ENCODE results near the gene HHEX. TPM values are rescaled to one million over a fixed set of nuclear protein-coding genes. Genes with fewer than 3 reads are reported as not detected.

The HHEX gene
- polyA plus RNA-seq, 1 donor (not counting 4 experiments of a cell fraction or from before 2014, with no cell fraction given), result not detected

DNA sequence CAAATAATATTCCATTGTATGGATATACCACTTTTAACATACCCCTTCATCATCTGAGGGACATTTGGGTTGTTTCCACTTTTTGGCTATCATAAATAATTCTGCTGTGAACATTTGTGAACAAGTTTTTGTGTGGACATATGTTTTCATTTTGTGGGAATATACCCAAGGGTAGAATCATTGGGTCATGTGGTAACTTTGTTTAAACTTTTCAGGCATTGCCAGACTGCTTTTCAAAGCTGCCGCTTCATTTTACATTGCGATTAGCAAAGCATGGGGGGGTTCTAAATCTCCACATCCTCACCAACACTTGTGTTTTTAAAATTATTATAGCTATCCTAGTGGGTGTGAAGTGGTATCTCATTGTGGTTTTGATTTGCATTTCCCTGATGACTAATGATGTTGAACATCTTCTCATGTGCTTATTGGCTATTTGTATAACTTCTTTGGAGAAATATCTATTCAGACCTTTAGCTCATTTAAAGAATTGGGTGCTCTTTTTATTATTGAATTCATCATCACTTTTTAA, 8.4 kb upstream of the HHEX start:
- dilution Hi-C loops (cut with MboI; ENCODE audit: extremely low pct_ligation_motif_present, low sequenced_read_pairs), result no loop called here

GRCh38 chr10:92688573-92688926, 1.2 kb upstream of the HHEX start:
- Histone ChIP-seq H3K9me1 (ENCODE audit: control insufficient read depth, extremely low read depth, insufficient read depth, low read length) (no peaks in the 10 kb centered on the region), H3K79me2 (ENCODE audit: control insufficient read depth, insufficient read depth, low read length) (no peaks in the 10 kb centered on the region), H3K4me3 (ENCODE audit: control insufficient read depth in 2 of 3, extremely low read depth in 1 of 3, insufficient read depth in 2 of 3, low read depth in 1 of 3, low read length in 3 of 3) (no peak overlapping the region), H3K9me3 (ENCODE audit: control insufficient read depth, low read depth, low read length) (peaks cover 2% of the 10 kb centered on the region), H4K20me1 (ENCODE audit: control insufficient read depth, extremely low read depth, insufficient read depth, low read length) (no peaks in the 10 kb centered on the region), H3K27ac (ENCODE audit: control insufficient read depth, insufficient read depth, low read length) (no peak overlapping the region), H3K27me3 (ENCODE audit: control insufficient read depth, extremely low read depth, insufficient read depth, low read length) (peaks cover 48% of the 10 kb centered on the region), H2AFZ (ENCODE audit: control insufficient read depth, low read length) (no peak overlapping the region), H3K4me2 (ENCODE audit: control insufficient read depth, extremely low read depth, insufficient read depth, low read depth, low read length) (peak overlapping the region; percentile 64), H3K9ac (ENCODE audit: control insufficient read depth, extremely low read depth, insufficient read depth, low read length) (no peak overlapping the region), H3K4me1 (ENCODE audit: control insufficient read depth, extremely low read depth, insufficient read depth, low read length) (no peaks in the 10 kb centered on the region), H3K36me3 (ENCODE audit: control insufficient read depth in 2 of 2, extremely low read depth in 1 of 2, insufficient read depth in 2 of 2, low read length in 2 of 2) (no peaks in the 10 kb centered on the region)
- dilution Hi-C loops (cut with MboI; ENCODE audit: extremely low pct_ligation_motif_present, low sequenced_read_pairs), result no loop called here
- no peak for DNase-seq (ENCODE audit: low read depth, low spot score)
- FAIRE-seq, result no peak
- no peak for TF ChIP-seq EZH2 (IDR thresholded peaks at IDR 0.05; ENCODE audit: low read length)

More for the DNA sequence above, 8.4 kb upstream of the HHEX start:
- Histone ChIP-seq H3K27me3 (ENCODE audit: control insufficient read depth, extremely low read depth, insufficient read depth, low read length) (no peaks in the 10 kb centered on the region), H4K20me1 (ENCODE audit: control insufficient read depth, extremely low read depth, insufficient read depth, low read length) (no peaks in the 10 kb centered on the region), H3K4me1 (ENCODE audit: control insufficient read depth, extremely low read depth, insufficient read depth, low read length) (no peaks in the 10 kb centered on the region), H3K27ac (ENCODE audit: control insufficient read depth, insufficient read depth, low read length) (no peak overlapping the region), H2AFZ (ENCODE audit: control insufficient read depth, low read length) (no peak overlapping the region), H3K4me2 (ENCODE audit: control insufficient read depth, extremely low read depth, insufficient read depth, low read depth, low read length) (no peak overlapping the region), H3K4me3 (ENCODE audit: control insufficient read depth in 2 of 3, extremely low read depth in 1 of 3, insufficient read depth in 2 of 3, low read depth in 1 of 3, low read length in 3 of 3) (no peak overlapping the region), H3K9me3 (ENCODE audit: control insufficient read depth, low read depth, low read length) (no peaks in the 10 kb centered on the region), H3K9me1 (ENCODE audit: control insufficient read depth, extremely low read depth, insufficient read depth, low read length) (no peaks in the 10 kb centered on the region), H3K36me3 (ENCODE audit: control insufficient read depth in 2 of 2, extremely low read depth in 1 of 2, insufficient read depth in 2 of 2, low read length in 2 of 2) (no peaks in the 10 kb centered on the region), H3K79me2 (ENCODE audit: control insufficient read depth, insufficient read depth, low read length) (no peaks in the 10 kb centered on the region), H3K9ac (ENCODE audit: control insufficient read depth, extremely low read depth, insufficient read depth, low read length) (no peak overlapping the region)
- FAIRE-seq (no peak), DNase-seq (ENCODE audit: low read depth, low spot score) (no peak)
- TF ChIP-seq EZH2 (IDR thresholded peaks at IDR 0.05; ENCODE audit: low read length), result no peak

DNA sequence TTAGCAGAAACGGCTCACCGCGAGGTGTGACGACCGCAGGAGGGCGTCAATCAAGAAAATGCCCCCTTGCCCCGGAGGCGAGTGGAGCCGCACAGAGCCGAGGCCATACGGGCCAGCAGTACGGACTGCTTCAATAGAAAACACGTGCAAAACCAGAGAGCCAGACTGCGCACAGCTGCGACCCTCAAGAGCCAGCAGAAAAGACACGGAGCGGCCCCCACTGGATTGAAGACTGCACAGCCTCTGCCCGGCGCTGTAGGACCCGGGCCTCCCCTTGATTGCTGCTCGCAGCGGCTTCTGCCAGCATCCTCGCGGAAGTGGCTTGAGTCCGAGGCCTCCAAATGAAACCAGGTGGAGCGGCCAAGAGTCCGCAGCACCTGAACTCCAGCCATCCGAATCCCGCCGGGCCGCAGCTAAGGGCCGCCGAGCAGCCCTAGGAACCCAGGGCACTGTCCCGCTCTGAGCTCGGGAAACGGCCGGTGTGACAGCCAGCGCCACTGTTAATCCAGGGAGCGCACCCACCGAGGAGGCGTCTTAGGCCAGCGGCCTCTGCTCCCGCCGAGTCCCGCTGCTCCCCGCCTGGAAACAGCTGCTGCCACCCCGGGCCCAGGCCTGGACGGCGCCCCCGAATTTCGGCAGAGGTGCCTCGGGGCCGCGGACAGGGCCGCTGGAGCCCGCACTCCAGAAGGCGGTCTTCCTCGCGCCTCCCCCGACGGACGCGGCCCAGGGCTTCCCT, 660 bp upstream of the HHEX start:
- no peaks in the 10 kb centered on the region for H3K36me3 ChIP-seq (ENCODE audit: control insufficient read depth in 2 of 2, extremely low read depth in 1 of 2, insufficient read depth in 2 of 2, low read length in 2 of 2)
- peak overlapping the region; percentile 16 to 47 (median 22) for H3K4me3 ChIP-seq (ENCODE audit: control insufficient read depth in 2 of 3, extremely low read depth in 1 of 3, insufficient read depth in 2 of 3, low read depth in 1 of 3, low read length in 3 of 3)
- DNase-seq (ENCODE audit: low read depth, low spot score), result no peak
- dilution Hi-C loops (cut with MboI; ENCODE audit: extremely low pct_ligation_motif_present, low sequenced_read_pairs), result no loop called here
- peak overlapping the region; percentile 26 for H2AFZ ChIP-seq (ENCODE audit: control insufficient read depth, low read length)
- H3K9me3 ChIP-seq (ENCODE audit: control insufficient read depth, low read depth, low read length), result peaks cover 2% of the 10 kb centered on the region
- H3K27me3 ChIP-seq (ENCODE audit: control insufficient read depth, extremely low read depth, insufficient read depth, low read length), result peaks cover 49% of the 10 kb centered on the region
- no peaks in the 10 kb centered on the region for H4K20me1 ChIP-seq (ENCODE audit: control insufficient read depth, extremely low read depth, insufficient read depth, low read length)
- H3K79me2 ChIP-seq (ENCODE audit: control insufficient read depth, insufficient read depth, low read length), result no peaks in the 10 kb centered on the region
- H3K27ac ChIP-seq (ENCODE audit: control insufficient read depth, insufficient read depth, low read length), result no peak overlapping the region
- H3K4me1 ChIP-seq (ENCODE audit: control insufficient read depth, extremely low read depth, insufficient read depth, low read length), result no peaks in the 10 kb centered on the region
- no peak for FAIRE-seq
- peak overlapping the region; percentile 64 for H3K4me2 ChIP-seq (ENCODE audit: control insufficient read depth, extremely low read depth, insufficient read depth, low read depth, low read length)
- H3K9ac ChIP-seq (ENCODE audit: control insufficient read depth, extremely low read depth, insufficient read depth, low read length), result no peak overlapping the region
- H3K9me1 ChIP-seq (ENCODE audit: control insufficient read depth, extremely low read depth, insufficient read depth, low read length), result no peaks in the 10 kb centered on the region
- TF ChIP-seq CTCF (optimal IDR thresholded peaks at IDR 0.05 in 1 of 3, IDR thresholded peaks at IDR 0.05 in 1 of 3, conservative IDR thresholded peaks at IDR 0.05 in 1 of 3; ENCODE audit: extremely low read depth in 1 of 3, insufficient read depth in 2 of 3, low read length in 3 of 3) (no peak), EZH2 (IDR thresholded peaks at IDR 0.05; ENCODE audit: low read length) (peak; percentile 99)
